GM12878 (cell line): Measurements from ENCODE around the gene ANKRD13A.

ENCODE experiments used
- EZH2 ChIP-seq: IDR thresholded peaks from 2 replicates; pipeline ENCODE4 v1.6.1; 2012; ENCODE audit warnings: low read depth, mild to moderate bottlenecking, control low read depth, inconsistent platforms, low read length, borderline replicate concordance; ENCODE audit not compliant: control insufficient read depth
- TF ChIP-seq, protein P1 (sequence below), 3 experiments: IDR thresholded peaks in 2 of 3; conservative IDR thresholded peaks in 1 of 3; 2 replicates each; pipeline ENCODE4 v1.5.1; 2011; ENCODE audit warnings: low read depth in 3 of 3, low read length in 3 of 3, mild to moderate bottlenecking in 3 of 3, control low read depth in 2 of 3, moderate library complexity in 2 of 3, inconsistent platforms in 1 of 3, mixed read lengths in 1 of 3; ENCODE audit not compliant: control insufficient read depth in 2 of 3, insufficient read depth in 1 of 3; ENCODE audit errors: extremely low read depth in 1 of 3

GRCh38 chr12:110023059-110023980 lies 24.1 kb downstream of the ANKRD13A start:
- no peak for TF ChIP-seq EZH2
- TF ChIP-seq, protein P1, sequence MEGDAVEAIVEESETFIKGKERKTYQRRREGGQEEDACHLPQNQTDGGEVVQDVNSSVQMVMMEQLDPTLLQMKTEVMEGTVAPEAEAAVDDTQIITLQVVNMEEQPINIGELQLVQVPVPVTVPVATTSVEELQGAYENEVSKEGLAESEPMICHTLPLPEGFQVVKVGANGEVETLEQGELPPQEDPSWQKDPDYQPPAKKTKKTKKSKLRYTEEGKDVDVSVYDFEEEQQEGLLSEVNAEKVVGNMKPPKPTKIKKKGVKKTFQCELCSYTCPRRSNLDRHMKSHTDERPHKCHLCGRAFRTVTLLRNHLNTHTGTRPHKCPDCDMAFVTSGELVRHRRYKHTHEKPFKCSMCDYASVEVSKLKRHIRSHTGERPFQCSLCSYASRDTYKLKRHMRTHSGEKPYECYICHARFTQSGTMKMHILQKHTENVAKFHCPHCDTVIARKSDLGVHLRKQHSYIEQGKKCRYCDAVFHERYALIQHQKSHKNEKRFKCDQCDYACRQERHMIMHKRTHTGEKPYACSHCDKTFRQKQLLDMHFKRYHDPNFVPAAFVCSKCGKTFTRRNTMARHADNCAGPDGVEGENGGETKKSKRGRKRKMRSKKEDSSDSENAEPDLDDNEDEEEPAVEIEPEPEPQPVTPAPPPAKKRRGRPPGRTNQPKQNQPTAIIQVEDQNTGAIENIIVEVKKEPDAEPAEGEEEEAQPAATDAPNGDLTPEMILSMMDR (IDR thresholded peaks at IDR 0.05 in 2 of 3, conservative IDR thresholded peaks at IDR 0.05 in 1 of 3; ENCODE audit: control insufficient read depth in 2 of 3, extremely low read depth in 1 of 3, insufficient read depth in 1 of 3, low read depth in 3 of 3, low read length in 3 of 3), result no peak
